IMR-90 (cell line): ENCODE results near the gene BRPF3. TPM values are rescaled to one million over a fixed set of nuclear protein-coding genes. Genes with fewer than 3 reads are reported as not detected.

Source experiments
- polyA plus RNA-seq, 3 experiments: library from polyadenylated mRNA; depleted of rRNA; stranded (reverse); fragments of >200 nt; gene quantifications; 2 replicates each; pipeline ENCODE4 v1.2.3, GENCODE V29; 2012; ENCODE audit warnings: low replicate concordance in 1 of 3
- total RNA-seq: library from RNA; depleted of rRNA; stranded (reverse); fragments of >200 nt; gene quantifications from 2 replicates; pipeline ENCODE4 v1.2.3, GENCODE V29; 2012; rRNA removed

The BRPF3 gene
- total and polyA plus RNA-seq, 2 of the 4 experiments (the other 2 are of a cell fraction), result 10.2 to 17.2 TPM

Other genes starting within 250 kb of the BRPF3 start
- not detected in 2 replicates for gene SLC26A8, start 172.1 kb upstream of the BRPF3 start, total RNA-seq
- 0.07 TPM in 1 of 2 replicates, not detected in the other for gene SLC26A8, start 172.1 kb upstream of the BRPF3 start, polyA plus RNA-seq (2012; rRNA removed)
- gene MAPK14, start 168.9 kb upstream of the BRPF3 start, total RNA-seq, result 69.7 and 74.4 TPM in 2 replicates
- 22.6 and 28.4 TPM in 2 replicates for gene MAPK14, start 168.9 kb upstream of the BRPF3 start, polyA plus RNA-seq (2012; rRNA removed)
- gene MAPK13, start 66.2 kb upstream of the BRPF3 start, total RNA-seq, result 1.9 and 2.0 TPM in 2 replicates
- gene MAPK13, start 66.2 kb upstream of the BRPF3 start, polyA plus RNA-seq (2012; rRNA removed), result 2.8 and 2.9 TPM in 2 replicates
- not detected in 2 replicates for gene PNPLA1, start 73.3 kb downstream of the BRPF3 start, total RNA-seq
- not detected in 2 replicates for gene PNPLA1, start 73.3 kb downstream of the BRPF3 start, polyA plus RNA-seq (2012; rRNA removed)
- gene BNIP5, start 140.1 kb downstream of the BRPF3 start, total RNA-seq, result not detected in 2 replicates
- not detected in 2 replicates for gene BNIP5, start 140.1 kb downstream of the BRPF3 start, polyA plus RNA-seq (2012; rRNA removed)
- gene ETV7, start 190.9 kb downstream of the BRPF3 start, total RNA-seq, result under 0.01 and 0.18 TPM in 2 replicates
- 0.17 and 0.19 TPM in 2 replicates for gene ETV7, start 190.9 kb downstream of the BRPF3 start, polyA plus RNA-seq (2012; rRNA removed)
- not detected in 2 replicates for gene PXT1, start 246.1 kb downstream of the BRPF3 start, total RNA-seq
- not detected in 2 replicates for gene PXT1, start 246.1 kb downstream of the BRPF3 start, polyA plus RNA-seq (2012; rRNA removed)
- gene KCTD20, start 246.3 kb downstream of the BRPF3 start, total RNA-seq, result 150 TPM in 2 replicates
- 48.5 and 55.4 TPM in 2 replicates for gene KCTD20, start 246.3 kb downstream of the BRPF3 start, polyA plus RNA-seq (2012; rRNA removed)